ENCODE results near the gene SCN1A. TPM values are rescaled to one million over a fixed set of nuclear protein-coding genes. Genes with fewer than 3 reads are reported as not detected.

Gene SCN1A
- polyA plus RNA-seq, 1 donor (not counting 4 experiments of a cell fraction or from before 2014, with no cell fraction given), result not detected

DNA sequence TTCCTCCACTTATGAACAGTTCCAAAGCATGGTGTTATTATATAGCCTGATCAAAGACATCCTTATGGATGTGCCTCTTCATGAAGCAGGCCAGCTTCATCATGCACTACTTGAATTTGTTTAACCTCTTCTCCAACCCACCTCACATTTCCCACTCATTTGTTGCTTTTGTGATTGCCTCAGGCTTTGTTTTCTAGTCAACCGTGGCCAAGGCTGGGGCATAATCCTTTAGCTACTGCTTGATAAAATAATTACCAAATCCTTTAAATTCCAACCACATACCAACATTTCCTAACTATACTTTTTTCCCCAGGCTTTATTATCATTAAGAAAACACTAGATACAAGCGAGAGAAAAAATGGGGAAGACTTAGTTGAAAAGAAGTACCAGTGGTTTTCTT lies 39.6 kb upstream of the SCN1A start:
- no peak for DNase-seq (ENCODE audit: low read depth, low spot score)

DNA sequence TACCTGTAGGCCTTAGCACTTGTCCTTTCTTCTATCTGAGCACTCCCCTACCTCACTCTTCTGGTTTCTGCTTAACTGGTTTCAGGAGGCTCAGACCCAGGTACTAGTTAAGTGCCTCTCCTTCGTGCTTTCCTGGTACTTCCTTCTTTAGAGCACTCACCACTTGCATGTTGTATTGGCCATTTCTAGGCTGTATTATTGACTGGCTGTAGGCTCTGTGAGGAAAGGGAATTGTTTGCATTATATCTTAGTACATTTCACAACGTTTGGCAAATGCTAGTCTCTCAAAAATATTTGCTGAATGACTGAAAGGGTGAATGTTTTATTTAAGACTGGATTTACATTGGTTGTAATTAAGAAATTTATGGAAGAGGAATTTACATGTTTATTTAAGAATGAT lies 36.0 kb upstream of the SCN1A start:
- TF ChIP-seq, protein P1, sequence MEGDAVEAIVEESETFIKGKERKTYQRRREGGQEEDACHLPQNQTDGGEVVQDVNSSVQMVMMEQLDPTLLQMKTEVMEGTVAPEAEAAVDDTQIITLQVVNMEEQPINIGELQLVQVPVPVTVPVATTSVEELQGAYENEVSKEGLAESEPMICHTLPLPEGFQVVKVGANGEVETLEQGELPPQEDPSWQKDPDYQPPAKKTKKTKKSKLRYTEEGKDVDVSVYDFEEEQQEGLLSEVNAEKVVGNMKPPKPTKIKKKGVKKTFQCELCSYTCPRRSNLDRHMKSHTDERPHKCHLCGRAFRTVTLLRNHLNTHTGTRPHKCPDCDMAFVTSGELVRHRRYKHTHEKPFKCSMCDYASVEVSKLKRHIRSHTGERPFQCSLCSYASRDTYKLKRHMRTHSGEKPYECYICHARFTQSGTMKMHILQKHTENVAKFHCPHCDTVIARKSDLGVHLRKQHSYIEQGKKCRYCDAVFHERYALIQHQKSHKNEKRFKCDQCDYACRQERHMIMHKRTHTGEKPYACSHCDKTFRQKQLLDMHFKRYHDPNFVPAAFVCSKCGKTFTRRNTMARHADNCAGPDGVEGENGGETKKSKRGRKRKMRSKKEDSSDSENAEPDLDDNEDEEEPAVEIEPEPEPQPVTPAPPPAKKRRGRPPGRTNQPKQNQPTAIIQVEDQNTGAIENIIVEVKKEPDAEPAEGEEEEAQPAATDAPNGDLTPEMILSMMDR (optimal IDR thresholded peaks at IDR 0.05 in 1 of 3, IDR thresholded peaks at IDR 0.05 in 1 of 3, conservative IDR thresholded peaks at IDR 0.05 in 1 of 3; ENCODE audit: extremely low read depth in 1 of 3, insufficient read depth in 2 of 3, low read length in 3 of 3), result no peak
- TF ChIP-seq EZH2 (IDR thresholded peaks at IDR 0.05; ENCODE audit: low read length), result no peak
- no peaks in the 10 kb centered on the region for H3K9me1 ChIP-seq (ENCODE audit: control insufficient read depth, extremely low read depth, insufficient read depth, low read length)
- no peak for DNase-seq (ENCODE audit: low read depth, low spot score)
- dilution Hi-C loops (cut with MboI; ENCODE audit: extremely low pct_ligation_motif_present, low sequenced_read_pairs), result no loop called here
- H3K9me3 ChIP-seq (ENCODE audit: control insufficient read depth, low read depth, low read length), result no peaks in the 10 kb centered on the region
- no peaks in the 10 kb centered on the region for H3K4me1 ChIP-seq (ENCODE audit: control insufficient read depth, extremely low read depth, insufficient read depth, low read length)
- H3K27ac ChIP-seq (ENCODE audit: control insufficient read depth, insufficient read depth, low read length), result no peak overlapping the region
- H2AFZ ChIP-seq (ENCODE audit: control insufficient read depth, low read length), result no peak overlapping the region
- H3K9ac ChIP-seq (ENCODE audit: control insufficient read depth, extremely low read depth, insufficient read depth, low read length), result no peak overlapping the region
- FAIRE-seq, result no peak
- no peaks in the 10 kb centered on the region for H3K27me3 ChIP-seq (ENCODE audit: control insufficient read depth, extremely low read depth, insufficient read depth, low read length)
- H3K79me2 ChIP-seq (ENCODE audit: control insufficient read depth, insufficient read depth, low read length), result no peaks in the 10 kb centered on the region
- no peaks in the 10 kb centered on the region for H3K36me3 ChIP-seq (ENCODE audit: control insufficient read depth in 2 of 2, extremely low read depth in 1 of 2, insufficient read depth in 2 of 2, low read length in 2 of 2)
- H3K4me3 ChIP-seq (ENCODE audit: control insufficient read depth in 2 of 3, extremely low read depth in 1 of 3, insufficient read depth in 2 of 3, low read depth in 1 of 3, low read length in 3 of 3), result no peak overlapping the region
- no peaks in the 10 kb centered on the region for H4K20me1 ChIP-seq (ENCODE audit: control insufficient read depth, extremely low read depth, insufficient read depth, low read length)
- no peak overlapping the region for H3K4me2 ChIP-seq (ENCODE audit: control insufficient read depth, extremely low read depth, insufficient read depth, low read depth, low read length)

More for the DNA sequence above, 39.6 kb upstream of the SCN1A start:
- Histone ChIP-seq H3K9me3 (ENCODE audit: control insufficient read depth, low read depth, low read length) (no peaks in the 10 kb centered on the region), H2AFZ (ENCODE audit: control insufficient read depth, low read length) (no peak overlapping the region), H3K9me1 (ENCODE audit: control insufficient read depth, extremely low read depth, insufficient read depth, low read length) (no peaks in the 10 kb centered on the region), H4K20me1 (ENCODE audit: control insufficient read depth, extremely low read depth, insufficient read depth, low read length) (no peaks in the 10 kb centered on the region), H3K36me3 (ENCODE audit: control insufficient read depth in 2 of 2, extremely low read depth in 1 of 2, insufficient read depth in 2 of 2, low read length in 2 of 2) (no peaks in the 10 kb centered on the region), H3K4me1 (ENCODE audit: control insufficient read depth, extremely low read depth, insufficient read depth, low read length) (no peaks in the 10 kb centered on the region), H3K79me2 (ENCODE audit: control insufficient read depth, insufficient read depth, low read length) (no peaks in the 10 kb centered on the region), H3K27me3 (ENCODE audit: control insufficient read depth, extremely low read depth, insufficient read depth, low read length) (no peaks in the 10 kb centered on the region), H3K9ac (ENCODE audit: control insufficient read depth, extremely low read depth, insufficient read depth, low read length) (no peak overlapping the region), H3K27ac (ENCODE audit: control insufficient read depth, insufficient read depth, low read length) (no peak overlapping the region), H3K4me3 (ENCODE audit: control insufficient read depth in 2 of 3, extremely low read depth in 1 of 3, insufficient read depth in 2 of 3, low read depth in 1 of 3, low read length in 3 of 3) (no peak overlapping the region), H3K4me2 (ENCODE audit: control insufficient read depth, extremely low read depth, insufficient read depth, low read depth, low read length) (no peak overlapping the region)
- TF ChIP-seq EZH2 (IDR thresholded peaks at IDR 0.05; ENCODE audit: low read length), result no peak
- TF ChIP-seq, protein P1 (optimal IDR thresholded peaks at IDR 0.05 in 1 of 3, IDR thresholded peaks at IDR 0.05 in 1 of 3, conservative IDR thresholded peaks at IDR 0.05 in 1 of 3; ENCODE audit: extremely low read depth in 1 of 3, insufficient read depth in 2 of 3, low read length in 3 of 3), result no peak
- dilution Hi-C loops (cut with MboI; ENCODE audit: extremely low pct_ligation_motif_present, low sequenced_read_pairs), result no loop called here
- no peak for FAIRE-seq
